HG02571 (cell line): ENCODE data around the gene TRIM65.

Source experiments
- ATAC-seq: cut with Tn5 transposase; IDR thresholded peaks from one replicate; pipeline ENCODE4 v1.9.1; 2021; ENCODE audit warnings: mild to moderate bottlenecking, moderate library complexity; ENCODE audit not compliant: unreplicated experiment

The TRIM65 gene

GRCh38 chr17:75917917-75918445, 21.2 kb upstream of the TRIM65 start:
- no peak for ATAC-seq

DNA sequence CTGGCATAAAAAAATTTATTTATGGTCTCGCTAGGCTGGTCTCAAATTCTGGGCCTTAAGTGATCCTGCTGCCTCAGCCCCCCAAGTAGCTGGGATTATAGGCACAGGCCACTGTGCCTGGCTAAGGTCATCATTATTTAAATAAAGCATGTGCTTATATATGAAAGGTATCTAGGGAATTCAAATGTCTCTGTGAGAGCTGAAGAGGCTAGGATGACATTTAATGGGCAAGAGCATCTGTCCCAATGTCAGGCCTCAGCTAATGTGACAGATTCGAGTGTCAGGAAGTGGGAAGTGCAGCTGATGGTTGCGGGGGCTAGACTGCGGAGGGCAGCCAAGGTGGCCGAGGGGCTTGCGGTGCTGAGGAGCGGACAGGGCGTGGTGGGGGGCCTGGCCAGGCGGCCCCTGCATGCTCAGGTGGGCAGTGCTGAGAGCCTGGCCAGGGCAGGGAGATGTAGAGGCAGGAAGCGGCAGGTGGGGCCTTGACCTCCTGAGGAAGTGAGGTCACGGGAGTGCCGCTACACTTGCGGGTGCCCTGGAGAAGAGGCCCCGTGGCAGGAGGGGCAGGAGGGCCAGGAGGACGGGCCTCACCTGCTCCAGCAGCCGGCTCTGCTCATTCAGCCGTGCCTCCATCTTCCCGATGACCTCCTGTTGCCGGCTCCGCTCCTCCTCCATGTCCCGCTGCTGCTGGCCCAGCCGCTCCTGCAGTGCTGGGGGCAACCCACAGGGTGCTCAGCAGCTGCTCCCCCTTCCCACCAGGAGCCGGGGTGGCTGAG, 20.6 kb upstream of the TRIM65 start:
- no peak for ATAC-seq

DNA sequence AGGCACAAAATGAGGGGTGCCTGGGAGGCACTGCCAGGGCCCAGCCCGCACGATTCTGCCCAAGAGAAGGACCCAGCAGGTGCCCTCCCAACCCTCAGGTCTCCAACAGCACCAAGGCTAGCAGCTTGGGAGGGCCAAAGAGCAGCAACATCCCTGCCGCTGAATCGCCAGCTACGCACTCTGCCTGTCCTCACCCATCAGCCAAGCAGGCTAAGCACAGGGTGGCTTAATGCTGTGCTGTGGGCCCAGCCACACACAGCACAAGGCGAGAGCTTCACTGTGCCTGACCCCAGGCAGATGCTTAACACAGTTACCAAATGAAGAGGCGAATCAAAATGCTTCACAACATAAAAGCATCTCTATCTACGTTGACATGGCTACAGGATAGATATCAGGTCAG, 18.5 kb upstream of the TRIM65 start:
- no peak for ATAC-seq

DNA sequence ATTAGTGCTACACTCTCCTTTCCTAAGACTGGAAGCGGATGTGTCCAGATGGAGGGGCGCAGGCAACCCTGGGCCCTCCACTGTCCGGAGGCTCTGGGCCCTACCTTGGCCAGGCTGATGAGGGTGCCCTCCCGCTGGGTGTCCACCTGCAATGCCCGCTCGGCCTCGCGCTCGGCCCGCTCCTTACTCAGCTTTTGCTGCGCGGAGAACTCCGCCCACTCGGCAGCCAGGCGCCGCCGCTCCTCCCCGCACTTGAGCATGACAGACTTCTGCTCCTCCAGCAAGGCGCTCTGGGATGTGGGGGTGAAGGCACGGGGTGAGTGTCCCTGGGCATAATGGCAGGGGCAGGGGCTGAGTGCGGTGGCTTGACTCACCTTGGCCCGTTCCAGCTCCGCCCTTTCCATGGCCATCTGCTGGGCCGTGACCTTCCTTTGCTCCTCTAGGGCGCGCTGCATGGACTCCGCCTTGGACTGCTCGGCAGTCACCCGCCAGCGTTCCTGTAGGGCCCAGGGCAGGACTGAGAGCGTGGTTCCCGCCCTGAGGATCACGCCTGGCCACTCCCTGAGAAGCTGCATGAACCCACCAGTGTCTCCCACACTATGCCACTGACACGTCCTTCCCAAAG, 18.0 kb upstream of the TRIM65 start:
- ATAC-seq: no peak

DNA sequence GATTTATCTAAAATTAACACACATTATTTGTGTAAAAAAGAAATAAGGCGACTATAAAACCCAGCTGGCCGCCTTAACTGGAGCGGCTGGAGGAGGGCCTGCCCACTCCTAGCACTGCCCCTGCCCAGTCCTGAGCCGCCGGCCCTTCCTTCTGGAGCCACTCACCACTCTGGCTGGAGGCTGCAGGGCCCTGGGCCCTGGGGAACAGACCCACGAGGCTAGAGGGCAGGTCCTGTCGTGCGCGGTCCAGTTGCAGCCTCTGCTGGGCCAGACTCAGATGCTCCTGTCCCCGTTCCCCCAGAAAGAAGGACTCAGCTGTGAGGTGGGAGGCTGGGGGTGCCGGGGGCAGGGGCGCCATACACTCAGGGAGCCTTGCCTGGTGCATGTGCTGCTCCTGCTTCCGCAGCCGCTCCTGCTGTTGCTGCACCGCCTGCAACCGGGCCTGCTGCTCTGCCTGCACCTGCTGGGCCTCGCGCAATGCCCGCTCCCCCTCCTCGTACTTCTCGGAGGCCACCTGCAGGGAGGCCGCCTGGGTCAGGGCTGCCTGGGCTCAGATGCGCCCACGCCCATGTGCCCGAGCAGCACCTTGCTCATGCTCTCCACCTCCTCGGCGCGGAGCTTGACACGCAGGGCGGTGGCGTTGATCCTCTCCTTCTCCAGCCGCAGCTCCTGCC, 16.9 kb upstream of the TRIM65 start:
- ATAC-seq: no peak

- no peak for ATAC-seq
Observed at GRCh38 chr17:75910699-75911098, 13.9 kb upstream of the TRIM65 start.

DNA sequence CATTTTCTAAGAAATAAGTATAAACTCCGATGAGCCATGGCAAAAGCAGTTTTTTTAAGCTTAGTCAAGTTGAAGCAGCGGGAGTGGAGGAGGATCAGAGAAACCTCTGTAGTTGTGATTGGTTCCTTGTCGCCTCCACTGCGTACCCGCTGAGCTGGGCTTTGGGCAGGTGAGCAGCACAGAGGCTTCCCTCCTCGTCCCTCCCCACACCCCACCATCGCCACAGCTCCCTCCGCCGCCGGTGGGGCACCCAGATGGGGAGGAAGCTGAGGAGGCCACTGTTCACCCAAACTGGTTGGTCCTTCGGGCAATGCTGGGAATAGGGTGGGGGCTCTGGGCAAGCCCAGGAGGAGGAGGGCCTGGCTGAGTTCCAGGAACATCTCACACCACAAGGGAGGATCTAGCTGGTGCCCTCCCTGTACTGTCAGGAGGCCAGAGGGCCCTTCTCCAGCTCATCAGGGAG, 13.1 kb upstream of the TRIM65 start:
- ATAC-seq: no peak

DNA sequence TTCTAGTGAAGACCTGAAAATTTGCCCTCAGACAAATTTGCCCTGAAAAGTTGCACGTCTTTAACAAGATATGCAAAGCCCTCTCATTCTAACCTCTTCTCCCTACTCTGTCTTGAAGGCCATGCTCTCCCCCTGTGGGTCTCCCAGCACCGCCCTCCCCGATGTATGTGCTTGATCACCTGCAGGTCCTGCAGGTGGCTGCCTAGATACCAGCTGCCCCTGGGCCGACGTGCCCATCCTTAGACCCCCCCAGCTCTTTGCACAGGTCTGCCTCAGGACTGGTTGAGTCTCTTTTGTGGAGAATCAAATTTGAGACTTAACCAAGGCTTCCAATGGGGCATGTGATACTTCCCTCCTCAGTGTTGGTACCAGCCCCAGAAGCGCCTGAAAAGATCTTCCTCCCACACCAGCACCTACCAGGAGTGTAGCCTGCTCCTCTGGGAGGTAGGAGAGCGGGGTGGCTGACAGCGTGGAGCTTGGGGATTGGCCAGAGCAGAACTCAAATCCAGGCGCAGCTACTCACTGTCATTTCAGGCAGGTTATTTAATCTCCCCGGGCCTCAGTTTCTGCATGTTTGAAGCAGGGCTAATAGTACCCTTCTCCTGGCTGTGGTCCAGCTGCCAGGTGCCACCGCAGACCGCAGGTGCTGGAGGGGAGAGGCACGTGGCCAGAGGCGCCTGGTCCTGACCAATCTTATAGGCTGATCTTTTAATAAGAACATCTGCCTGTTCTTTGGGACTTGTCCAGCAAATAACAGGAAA, 12.5 kb upstream of the TRIM65 start:
- ATAC-seq: no peak

DNA sequence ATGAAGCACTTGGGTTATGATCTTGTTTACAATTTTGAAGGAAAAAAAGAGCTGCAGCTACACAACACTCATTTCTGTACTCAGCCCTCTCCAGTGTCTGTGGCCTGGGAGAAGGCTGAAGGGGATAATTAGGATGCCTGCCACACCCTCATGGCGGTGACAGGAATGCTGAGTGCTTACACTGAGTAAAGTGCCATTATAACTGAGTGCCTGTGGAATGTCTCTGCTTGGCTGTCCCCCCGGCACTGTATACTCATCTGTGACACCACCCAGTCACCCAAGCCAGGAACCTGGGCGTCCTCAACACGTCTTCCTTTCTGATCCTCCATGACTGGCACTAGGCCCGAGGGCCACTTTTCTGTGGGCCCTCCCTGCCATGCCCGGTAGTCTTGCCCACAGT, 11.4 kb upstream of the TRIM65 start:
- ATAC-seq: no peak

DNA sequence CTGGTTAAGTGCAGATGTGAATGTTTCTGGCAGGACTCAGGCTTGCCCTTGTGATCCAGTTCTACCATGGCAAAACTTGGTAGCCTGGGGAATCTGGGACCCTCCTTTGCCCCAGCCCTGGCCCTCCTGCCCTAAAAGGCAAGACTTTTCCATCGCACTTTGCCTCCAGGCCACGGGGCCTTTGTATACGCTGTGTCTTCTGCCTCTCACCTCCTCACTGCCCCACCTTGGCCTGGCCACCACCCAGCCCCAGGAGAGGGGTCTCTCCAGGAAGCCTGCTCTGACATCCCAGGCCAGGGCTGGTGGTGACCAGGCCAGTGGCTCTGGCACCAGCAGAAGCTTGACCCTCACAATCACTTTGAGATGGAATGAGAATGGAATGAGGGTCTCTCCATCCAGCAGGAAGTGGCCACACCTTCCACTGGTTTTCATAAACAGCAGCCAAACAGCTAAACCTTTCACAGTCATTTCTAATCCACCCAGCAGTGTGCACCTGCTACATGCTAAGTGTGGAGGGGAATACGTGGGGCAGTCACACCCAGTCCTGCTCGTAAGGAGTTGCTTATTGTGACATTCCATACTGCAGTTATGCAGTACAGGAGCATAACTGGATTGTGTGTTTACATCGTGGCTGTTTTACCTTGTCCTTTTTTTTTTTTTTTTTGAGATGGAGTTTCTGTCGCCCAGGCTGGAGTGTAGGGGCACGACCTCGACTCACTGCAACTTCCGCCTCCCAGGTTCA, 9.6 kb upstream of the TRIM65 start:
- no peak for ATAC-seq

- peak; percentile 91 for ATAC-seq
Observed at GRCh38 chr17:75904749-75905521, 8.2 kb upstream of the TRIM65 start, which contains the start of gene MRPL38. MRPL38 (minus strand) TSS chr17:75904884; CDS start chr17:75904875, 9 bp downstream.

GRCh38 chr17:75902406-75902805, 5.7 kb upstream of the TRIM65 start:
- no peak for ATAC-seq

GRCh38 chr17:75901727-75902126, 5.0 kb upstream of the TRIM65 start:
- no peak for ATAC-seq

DNA sequence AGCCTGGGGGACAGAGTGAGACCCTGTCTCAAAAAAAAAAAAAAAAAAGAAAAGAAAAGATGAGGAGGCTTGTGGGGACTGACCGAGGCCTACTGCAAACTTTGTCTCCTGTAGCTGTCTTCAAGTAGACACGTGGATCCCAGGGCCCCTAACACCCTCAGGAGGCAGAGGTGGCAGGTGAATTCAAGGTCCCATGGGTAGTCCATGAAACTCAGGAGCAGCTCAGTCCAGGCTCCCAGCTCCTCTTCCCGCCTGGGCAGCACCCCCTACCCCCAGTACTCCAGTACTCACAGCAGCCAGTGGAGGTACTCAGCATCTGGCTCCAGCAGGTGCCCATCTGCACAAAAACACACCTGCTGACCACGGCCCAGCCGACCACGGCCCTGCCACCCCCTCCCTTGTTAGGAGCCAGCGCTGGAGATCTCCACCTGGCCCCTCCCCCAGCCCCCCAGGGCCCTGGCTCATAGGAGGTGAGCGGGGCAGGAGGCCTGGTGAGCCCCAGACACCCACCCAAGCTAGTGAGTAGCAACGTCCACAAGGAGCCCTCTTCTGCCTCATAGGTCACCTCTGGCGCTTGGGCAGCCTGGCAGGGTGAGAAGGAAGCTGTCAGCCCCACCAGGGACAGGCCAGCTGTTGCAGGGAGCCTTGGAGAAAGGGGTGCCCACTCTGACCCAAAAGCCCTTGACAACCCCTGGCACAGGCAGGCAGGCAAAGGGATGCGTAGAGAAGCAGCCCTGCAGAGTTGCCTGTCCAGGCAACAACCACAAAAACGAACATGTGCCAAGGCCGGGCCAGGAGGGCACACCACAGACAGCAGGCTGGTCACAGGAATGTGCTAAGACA, 4.2 kb upstream of the TRIM65 start:
- no peak for ATAC-seq

GRCh38 chr17:75899767-75900468, 3.2 kb upstream of the TRIM65 start:
- no peak for ATAC-seq

DNA sequence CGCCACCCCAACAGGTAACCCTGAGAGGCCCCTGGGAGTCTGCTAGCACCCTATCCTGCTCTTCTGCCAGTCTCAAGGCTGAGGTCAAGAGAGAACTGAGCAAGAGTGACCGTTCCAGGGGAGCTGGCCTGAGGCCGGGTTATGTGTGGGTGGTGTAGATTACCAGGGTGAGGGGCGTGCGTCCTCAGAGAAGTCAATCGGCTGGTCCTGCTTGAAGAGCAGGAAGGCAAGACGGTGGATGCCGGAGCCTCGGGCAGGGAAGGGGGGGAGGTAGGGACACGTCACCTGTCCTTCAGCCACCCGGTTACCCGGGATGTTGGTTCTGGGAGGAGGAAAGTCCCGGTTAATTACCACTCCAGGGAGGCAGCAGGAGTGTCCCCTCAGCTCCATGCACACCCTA, 2.6 kb upstream of the TRIM65 start:
- no peak for ATAC-seq

DNA sequence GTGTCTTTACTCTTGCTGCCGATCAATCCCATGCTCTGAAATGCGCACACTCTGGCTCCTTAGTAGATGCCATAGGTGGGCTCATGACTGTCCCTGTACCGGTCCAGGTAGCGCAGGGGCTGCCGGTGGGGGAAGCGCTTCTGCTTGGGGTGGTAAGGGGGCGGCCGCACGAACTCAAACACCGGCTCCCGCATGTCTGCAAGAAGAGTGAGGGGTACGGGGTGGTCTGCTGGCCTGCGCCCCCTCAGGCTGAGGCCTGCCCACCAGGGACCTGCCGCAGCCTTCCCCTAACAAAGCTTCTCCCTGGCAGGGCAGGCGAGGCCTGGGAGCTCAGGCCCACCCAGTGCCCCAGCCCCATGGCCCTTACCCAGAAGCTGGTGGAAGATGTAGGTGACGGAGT, 2.0 kb upstream of the TRIM65 start:
- no peak for ATAC-seq

DNA sequence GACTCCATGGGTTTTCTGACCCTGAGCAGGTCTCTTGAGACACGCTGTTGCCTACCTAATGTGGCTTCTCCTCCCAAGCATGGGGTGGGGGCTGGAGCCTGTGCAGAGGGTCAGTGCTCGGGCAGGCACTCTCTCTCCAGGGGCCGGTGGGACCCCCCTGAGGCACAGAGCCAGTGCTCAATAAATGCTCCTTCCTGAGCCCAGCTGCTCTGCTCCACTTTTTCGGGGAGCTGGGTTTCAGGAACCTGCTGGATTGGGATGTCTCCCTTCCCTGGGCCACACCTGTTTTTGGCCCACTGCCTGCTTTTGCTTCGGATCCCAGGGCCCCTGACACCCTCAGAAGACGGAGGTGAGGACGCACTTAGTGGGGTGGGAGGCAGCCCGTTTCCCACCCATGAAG, 1.3 kb upstream of the TRIM65 start:
- ATAC-seq: no peak
